ENCODE results near the gene TRAF3IP3. TPM values are rescaled to one million over a fixed set of nuclear protein-coding genes. Genes with fewer than 3 reads are reported as not detected.
A peak's percentile ranks its signal among the peaks of the same experiment; 100 is the strongest.

TRAF3IP3 gene
- total RNA-seq, 1 donor from 2014 or later, result 1.9 TPM

DNA sequence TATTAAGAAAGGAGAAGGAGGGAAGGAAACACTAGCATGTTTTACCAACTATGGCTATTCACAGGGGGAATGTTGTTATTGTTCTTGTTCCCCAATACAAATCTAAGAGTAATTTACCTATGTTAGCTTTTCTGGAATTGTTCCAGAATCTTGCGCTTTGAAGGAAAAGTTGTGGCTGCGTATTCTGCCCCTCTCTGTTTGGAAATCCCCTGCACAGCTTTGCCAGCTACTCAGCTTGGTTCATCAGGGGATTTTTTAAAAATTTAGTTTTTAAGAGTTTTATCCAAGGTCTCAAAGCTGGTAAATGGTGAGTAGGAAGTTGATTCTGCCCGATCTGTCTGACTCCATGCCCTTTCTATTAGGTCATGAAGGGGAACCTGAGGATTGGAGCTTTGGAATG is 59.6 kb downstream of the TRAF3IP3 start:
- DNase-seq (no peak), ATAC-seq (no peak)
- intact Hi-C loops (cut with micrococcal nuclease), result no loop called here

- ATAC-seq (no peak), DNase-seq (no peak)
- intact Hi-C loops (cut with micrococcal nuclease), result no loop called here
These were observed 60.1 kb downstream of the TRAF3IP3 start for GRCh38 chr1:209815931-209816341.

DNA sequence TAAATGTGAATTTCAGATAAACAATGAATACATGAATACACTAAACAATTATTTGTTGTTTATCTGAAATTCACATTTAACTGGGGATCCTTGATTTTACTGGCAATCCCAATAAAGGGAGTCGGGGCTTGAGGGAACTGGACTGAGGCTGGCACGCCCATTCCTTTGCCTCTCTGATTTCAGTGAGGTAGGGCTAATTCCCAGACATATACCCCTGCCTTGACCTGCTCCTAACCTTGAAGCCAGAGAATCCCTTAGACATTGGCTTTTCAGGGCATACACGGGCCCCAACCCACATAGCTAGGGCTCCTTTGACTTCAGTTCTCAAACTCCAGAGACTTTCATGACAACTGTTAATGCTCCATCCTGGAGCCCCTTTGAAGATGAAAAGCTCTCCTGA is 61.1 kb downstream of the TRAF3IP3 start:
- intact Hi-C loops (cut with micrococcal nuclease), result no loop called here
- DNase-seq (no peak), ATAC-seq (no peak)

DNA sequence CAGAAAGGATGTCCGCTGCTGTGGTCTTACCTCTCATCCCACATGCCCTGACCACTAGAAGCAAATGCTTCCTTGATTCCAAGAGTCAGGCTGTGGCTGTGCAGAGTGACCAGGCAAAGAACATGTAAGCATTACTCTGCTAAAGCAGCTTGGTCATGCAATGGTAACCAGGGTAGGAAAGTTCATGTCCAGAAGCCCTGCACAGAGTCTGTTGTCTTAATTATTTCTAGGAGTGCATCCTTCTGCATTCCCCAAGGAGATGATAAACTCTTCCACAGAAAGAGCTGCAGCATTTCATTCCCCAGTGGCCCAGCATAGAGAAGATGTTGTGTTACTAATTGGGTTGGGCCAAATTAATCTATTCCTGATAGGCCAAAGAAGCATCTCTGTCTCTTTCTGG is 61.8 kb downstream of the TRAF3IP3 start:
- intact Hi-C loops (cut with micrococcal nuclease), result no loop called here
- ATAC-seq (peak; percentile 62), DNase-seq (no peak)

DNA sequence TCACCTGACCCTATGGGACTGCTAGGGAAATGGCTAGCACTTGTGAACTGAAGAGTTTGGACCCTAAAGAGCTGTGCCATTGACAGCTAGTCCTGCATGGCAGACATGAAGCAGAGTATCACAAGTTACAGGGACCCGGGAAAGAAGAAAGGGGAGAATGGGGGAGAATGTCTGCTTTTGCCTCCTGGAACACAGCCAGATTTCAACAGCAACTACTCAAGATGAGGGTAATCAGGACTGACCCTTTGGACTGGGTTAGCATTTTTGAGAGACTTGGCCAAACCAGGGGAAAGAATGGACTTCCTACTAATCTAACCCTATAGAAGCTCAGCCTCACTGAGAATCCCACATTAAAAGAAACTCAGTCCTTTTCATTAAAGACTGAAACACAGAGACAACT is 63.2 kb downstream of the TRAF3IP3 start:
- no peak for DNase-seq
- no peak for ATAC-seq
- intact Hi-C loops (cut with micrococcal nuclease), result no loop called here

DNA sequence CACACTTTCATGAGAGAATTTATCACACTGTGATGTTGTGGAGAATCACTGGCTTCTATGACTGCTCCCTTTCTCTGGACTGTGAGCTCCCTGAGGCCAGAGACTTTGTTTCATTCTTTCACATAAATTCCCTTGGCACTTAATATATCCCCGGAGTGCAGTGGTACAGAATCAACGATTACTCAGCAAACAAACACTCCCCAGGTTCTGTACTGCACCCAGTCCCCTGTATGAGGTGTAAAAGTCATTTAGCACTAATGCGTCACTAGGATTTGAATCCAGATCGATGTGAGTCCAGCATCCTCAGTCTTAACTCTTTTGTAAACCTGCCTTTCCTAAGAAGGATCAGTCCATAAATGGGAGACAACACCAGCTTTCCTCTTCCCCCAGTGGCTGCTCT is 65.1 kb downstream of the TRAF3IP3 start:
- ATAC-seq, result no peak
- intact Hi-C loops (cut with micrococcal nuclease), result no loop called here
- no peak for DNase-seq

- ATAC-seq, result no peak
- intact Hi-C loops (cut with micrococcal nuclease), result no loop called here
These were observed 66.9 kb downstream of the TRAF3IP3 start for GRCh38 chr1:209822706-209823105.

DNA sequence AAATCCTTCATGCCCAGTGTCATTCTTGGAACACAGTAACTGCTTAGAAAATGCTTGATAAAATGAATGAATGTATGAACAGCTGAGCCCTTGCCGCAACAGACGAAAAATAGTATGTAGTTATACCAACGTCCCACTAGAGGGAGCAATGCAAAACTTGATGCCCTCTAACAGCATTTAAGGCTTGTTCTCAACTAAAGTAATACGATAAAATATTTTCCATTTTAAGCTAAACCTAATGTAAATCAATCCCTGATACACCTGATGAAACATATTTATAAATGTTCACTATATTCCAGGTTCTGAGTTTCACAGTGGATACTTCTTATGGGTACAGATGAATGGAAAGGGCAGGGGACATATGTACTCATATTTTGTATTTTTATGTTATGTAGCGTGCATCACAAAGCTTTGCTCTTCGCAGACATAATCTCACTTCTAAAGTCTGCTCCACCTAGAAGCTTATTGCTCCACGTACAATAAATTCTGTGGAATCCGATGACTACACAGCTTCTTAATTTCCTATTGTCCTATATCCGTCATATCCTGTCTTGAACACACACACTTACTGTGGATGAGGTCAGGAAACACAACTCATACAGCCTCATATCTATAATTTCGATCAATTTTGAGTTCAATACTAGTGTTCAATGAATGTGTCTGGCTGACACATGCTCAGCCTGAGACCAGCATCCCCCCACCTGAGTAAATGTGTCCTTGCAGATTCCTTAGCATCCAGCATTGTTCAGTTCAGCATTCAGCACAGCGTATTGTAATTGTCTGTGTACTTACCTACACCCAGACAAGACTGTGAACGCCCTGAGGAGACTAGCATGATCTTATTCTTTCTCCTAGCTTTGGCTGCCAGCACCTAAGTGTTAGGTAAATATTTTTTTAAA is 67.5 kb downstream of the TRAF3IP3 start:
- no peak for ATAC-seq
- intact Hi-C loops (cut with micrococcal nuclease), result no loop called here

More at GRCh38 chr1:209822706-209823105, 66.9 kb downstream of the TRAF3IP3 start:
- no peak for DNase-seq

GRCh38 chr1:209825591-209826434 is 70.0 kb downstream of the TRAF3IP3 start:
- ATAC-seq (peak; percentile 50), DNase-seq (no peak)
- intact Hi-C loops (cut with micrococcal nuclease), result no loop called here

More for the DNA sequence above, 67.5 kb downstream of the TRAF3IP3 start:
- no peak for DNase-seq

DNA sequence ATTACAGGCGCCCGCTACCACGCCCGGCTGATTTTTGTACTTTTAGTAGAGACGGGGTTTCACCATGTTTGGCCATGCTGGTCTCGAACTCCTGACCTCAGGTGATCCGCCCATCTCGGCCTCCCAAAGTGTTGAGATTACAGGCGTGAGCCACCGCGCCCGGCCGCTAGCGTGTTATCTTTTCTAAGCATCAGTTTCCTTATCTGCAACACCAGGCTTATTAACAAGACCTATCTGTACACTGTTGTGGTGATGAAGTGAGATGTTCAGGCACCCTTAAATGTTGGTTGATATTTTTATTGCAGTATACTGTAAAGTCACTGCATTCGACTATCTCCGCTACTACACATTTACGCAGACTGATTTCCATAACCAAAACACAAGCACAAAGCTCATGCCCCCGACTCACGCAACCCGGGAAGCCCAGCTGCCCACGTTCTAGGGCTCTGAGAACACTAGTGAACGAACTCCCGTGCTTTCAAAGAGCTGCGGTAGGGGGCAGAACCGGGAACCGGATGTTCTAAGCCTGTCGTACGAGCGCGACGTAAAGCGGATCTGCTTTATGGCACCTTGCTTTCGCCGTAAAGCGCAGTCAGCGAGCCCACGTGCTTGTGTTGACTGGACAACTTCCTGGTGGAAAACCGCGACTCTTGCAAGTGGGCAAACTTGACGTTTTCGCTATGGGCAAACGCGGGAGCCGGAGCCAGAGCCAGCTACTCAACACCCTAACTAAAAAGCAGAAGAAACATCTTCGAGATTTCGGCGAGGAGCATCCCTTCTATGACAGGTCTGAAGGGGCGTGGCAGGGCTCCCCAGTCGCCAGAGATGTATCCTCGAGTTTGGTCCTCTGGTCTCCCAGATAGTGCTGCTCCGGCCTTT is 71.8 kb downstream of the TRAF3IP3 start, which contains the start of gene UTP25:
Gene UTP25, plus strand, starts transcription at position 589 of the 879 bp plus-strand sequence. Its CDS starts 92 bp downstream, at position 681.
- DNase-seq, result peak; percentile 94
- intact Hi-C loops (cut with micrococcal nuclease), result no loop called here
- peak; percentile 94 for ATAC-seq

- ATAC-seq (no peak), DNase-seq (no peak)
- intact Hi-C loops (cut with micrococcal nuclease), result no loop called here
These were observed 73.9 kb downstream of the TRAF3IP3 start for GRCh38 chr1:209829716-209830115.

DNA sequence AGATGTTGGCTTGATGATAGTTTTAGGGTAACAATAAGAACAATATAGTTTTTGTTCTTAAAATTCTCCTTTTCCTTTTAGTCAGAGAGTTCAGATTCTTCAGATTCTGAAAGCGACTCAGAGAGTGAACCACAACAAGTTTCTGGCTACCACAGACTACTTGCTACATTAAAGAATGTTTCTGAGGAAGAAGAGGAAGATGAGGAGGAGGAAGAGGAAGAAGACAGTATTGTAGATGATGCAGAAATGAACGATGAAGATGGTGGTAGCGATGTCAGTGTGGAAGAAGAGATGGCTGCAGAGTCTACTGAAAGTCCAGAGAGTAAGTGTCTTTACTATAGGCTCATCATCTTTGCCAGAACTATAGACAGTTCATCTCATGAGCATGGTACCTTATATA is 74.9 kb downstream of the TRAF3IP3 start:
- DNase-seq (no peak), ATAC-seq (no peak)
- intact Hi-C loops (cut with micrococcal nuclease), result no loop called here

DNA sequence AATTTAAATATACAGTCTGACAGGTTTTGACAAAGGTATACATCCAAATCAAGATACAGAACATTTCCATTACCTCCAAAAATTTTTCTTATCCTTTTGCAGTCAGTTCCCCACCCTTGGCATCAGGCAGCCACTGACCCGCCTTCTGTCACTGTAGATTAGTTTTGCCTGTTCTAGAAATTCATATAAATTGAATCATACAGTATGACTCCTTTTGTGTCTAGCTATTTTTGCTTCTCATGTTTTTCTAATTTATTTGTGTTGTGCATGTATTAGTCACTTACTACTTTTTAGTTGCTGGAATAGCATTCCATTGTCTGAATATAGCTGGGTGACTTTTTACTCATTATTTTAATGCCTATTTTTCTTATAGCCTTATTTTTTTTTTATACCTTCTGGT is 75.8 kb downstream of the TRAF3IP3 start:
- ATAC-seq (no peak), DNase-seq (no peak)
- intact Hi-C loops (cut with micrococcal nuclease), result no loop called here

Other genes starting within 250 kb of the TRAF3IP3 start
- gene CAMK1G, start 172.3 kb upstream of the TRAF3IP3 start, total RNA-seq, result not detected
- gene LAMB3, start 103.6 kb upstream of the TRAF3IP3 start, total RNA-seq, result 5.2 TPM
- gene G0S2, start 80.6 kb upstream of the TRAF3IP3 start, total RNA-seq, result 594 TPM
- 2.8 TPM for gene HSD11B1, start 51.2 kb upstream of the TRAF3IP3 start, total RNA-seq
- 2.0 TPM for gene C1orf74, start 28.5 kb downstream of the TRAF3IP3 start, total RNA-seq
- 48.5 TPM for gene IRF6, start 50.1 kb downstream of the TRAF3IP3 start, total RNA-seq
- 2.5 TPM for gene UTP25, start 71.9 kb downstream of the TRAF3IP3 start, total RNA-seq
- not detected for gene SYT14, start 182.2 kb downstream of the TRAF3IP3 start, total RNA-seq

All from left ventricle myocardium superior (tissue), 1 donor.